K562 (cell line): ENCODE data around the gene SYT8. TPM values are rescaled to one million over a fixed set of nuclear protein-coding genes. Genes with fewer than 3 reads are reported as not detected.

Experiments
- ATAC-seq: fragments of 200-7000 bp; cut with Tn5 transposase; 3 replicates; pipeline ENCODE4 v1.9.1; 2020; ENCODE audit warnings: moderate library complexity
- BruUV-seq: library from RNA; stranded (reverse); fragments of 400-500 nt; replicated peaks from 2 replicates; lab custom pipeline; 2021; lab: Mats Ljungman, UMichigan
- CTCF ChIA-PET: fragments of 300-600 bp; formaldehyde crosslinking; extraction: SDS; loops from one replicate; lab custom pipeline; 2021; ENCODE audit warnings: low intra/inter-chr PET ratio; lab: Yijun Ruan, JAX
- POLR2A ChIA-PET: fragments of 300-600, 350-650 bp; sonication (Branson Sonifier 250); formaldehyde crosslinking; extraction: SDS; loops from one replicate; lab custom pipeline; 2021; ENCODE audit warnings: antibody characterized with exemption, inconsistent platforms; lab: Yijun Ruan, JAX
- DNase-seq, 4 experiments: peaks; one replicate each; pipeline versions ENCODE4 v3.0.0 to v3.0.0-alpha.2; 2011 to 2018; ENCODE audit warnings: low spot score in 3 of 4, mixed read lengths in 3 of 4; ENCODE audit errors: extremely low read depth in 1 of 4
- FAIRE-seq: peaks from 2 replicates; lab custom pipeline; 2011; peaks lifted over from hg19 to GRCh38; lab: Jason Lieb, UNC
- H2AFZ ChIP-seq: 2 replicates; pipeline ENCODE4 v1.6.0; 2011; ENCODE audit warnings: low read depth, low read length, control low read depth, inconsistent platforms
- H3K27ac ChIP-seq: fragments of 200-600 bp; 3 replicates; pipeline ENCODE4 v1.8.0; 2011; ENCODE audit warnings: low read depth, mild to moderate bottlenecking, control low read depth, inconsistent platforms, low read length, moderate library complexity, mixed read lengths; ENCODE audit errors: extremely low read depth
- H3K27me3 ChIP-seq, 2 experiments: fragments of 300-600 bp in 1 of 2; 2 replicates in 1 of 2; 3 replicates in 1 of 2; pipeline versions ENCODE4 v1.6.0 to v1.8.0; 2011; ENCODE audit warnings: inconsistent platforms in 2 of 2, low read length in 2 of 2, mild to moderate bottlenecking in 1 of 2, mixed read lengths in 1 of 2, moderate library complexity in 1 of 2; ENCODE audit not compliant: control insufficient read depth in 2 of 2, insufficient read depth in 2 of 2
- H3K36me3 ChIP-seq: fragments of 300-600 bp; 3 replicates; pipeline ENCODE4 v1.8.0; 2011; ENCODE audit warnings: mild to moderate bottlenecking, low read length, inconsistent platforms; ENCODE audit not compliant: control insufficient read depth, insufficient read depth
- H3K4me1 ChIP-seq, 2 experiments: fragments of 200-600 bp in 1 of 2; replicated peaks in 1 of 2; 2 replicates in 1 of 2; 3 replicates in 1 of 2; pipeline versions ENCODE4 v1.5.1 to v1.8.0; 2011; ENCODE audit warnings: inconsistent platforms in 2 of 2, low read length in 2 of 2, mild to moderate bottlenecking in 1 of 2, mixed read lengths in 1 of 2, moderate library complexity in 1 of 2; ENCODE audit not compliant: control insufficient read depth in 2 of 2, insufficient read depth in 2 of 2
- H3K4me2 ChIP-seq: 2 replicates; pipeline ENCODE4 v1.6.1; 2011; ENCODE audit warnings: low read length, control low read depth, inconsistent platforms, mixed read lengths; ENCODE audit not compliant: insufficient read depth
- H3K4me3 ChIP-seq: fragments of 200-600 bp; sonication (generic), shearing (Covaris generic); 2 replicates; pipeline ENCODE4 v1.5.1; 2016; ENCODE audit warnings: control low read depth, inconsistent platforms
- H3K79me2 ChIP-seq: fragments of 200-600 bp; 3 replicates; pipeline ENCODE4 v1.8.0; 2011; ENCODE audit warnings: low read length, inconsistent platforms; ENCODE audit not compliant: control insufficient read depth, insufficient read depth
- H3K9ac ChIP-seq, 2 experiments: 2 replicates each; pipeline versions ENCODE4 v1.6.0 to v1.6.1; 2011; ENCODE audit warnings: low read depth in 2 of 2, low read length in 2 of 2, control low read depth in 1 of 2, inconsistent platforms in 1 of 2, mild to moderate bottlenecking in 1 of 2, mixed read lengths in 1 of 2; ENCODE audit not compliant: insufficient read depth in 1 of 2
- H3K9me1 ChIP-seq: one replicate; pipeline ENCODE4 v1.6.0; 2011; ENCODE audit warnings: inconsistent platforms, mild to moderate bottlenecking, low read length, moderate library complexity; ENCODE audit not compliant: control insufficient read depth, insufficient read depth
- H3K9me3 ChIP-seq: replicated peaks from 2 replicates; pipeline ENCODE4 v1.5.1; 2011; ENCODE audit warnings: low read depth, low read length, inconsistent platforms; ENCODE audit not compliant: control insufficient read depth, insufficient read depth
- H4K20me1 ChIP-seq: replicated peaks from 2 replicates; pipeline ENCODE4 v1.6.1; 2011; ENCODE audit warnings: low read length, inconsistent platforms, mixed read lengths; ENCODE audit not compliant: control insufficient read depth, insufficient read depth
- CBX2 ChIP-seq: fragments of 200-600 bp; sonication (generic); IDR thresholded peaks from one replicate; pipeline ENCODE4 v1.6.1; 2012; ENCODE audit warnings: mild to moderate bottlenecking, low read length, inconsistent platforms; ENCODE audit not compliant: insufficient read depth, poor library complexity, severe bottlenecking
- EZH2 ChIP-seq: IDR thresholded peaks from 2 replicates; pipeline ENCODE4 v1.6.1; 2012; ENCODE audit warnings: low read depth, mild to moderate bottlenecking, inconsistent platforms, low read length, borderline replicate concordance
- ID3 ChIP-seq, 2 experiments: fragments of 250-450 bp in 1 of 2; fragments of 450-650 bp in 1 of 2; sonication (Bioruptor Pico) in 1 of 2; IDR thresholded peaks; 2 replicates each; pipeline versions ENCODE4 v1.6.1 to v1.8.0; 2016 to 2021; ENCODE audit warnings: mild to moderate bottlenecking in 2 of 2, moderate library complexity in 2 of 2, missing compliant biosample characterization in 1 of 2, missing genetic modification characterization in 1 of 2
- ZKSCAN8 ChIP-seq: fragments of 200-800 bp; sonication (Bioruptor generic); IDR thresholded peaks from 2 replicates; pipeline ENCODE4 v1.6.1; 2016; ENCODE audit warnings: missing genetic modification characterization, missing compliant biosample characterization
- WGBS: fragments of 100-300 bp; shearing (Covaris generic); methylation state at CpG from one replicate; pipeline ENCODE4 v1.1.6; 2016; ENCODE audit warnings: low coverage, mixed read lengths; ENCODE audit not compliant: insufficient coverage; ENCODE audit errors: missing lambda C conversion rate; 5-methylcytosine and 5-hydroxymethylcytosine counted together
- in situ Hi-C: fragments of 300-500 bp; cut with MboI; formaldehyde crosslinking; loops from 4 replicates; pipeline ENCODE4 v1.15.0; 2018; ENCODE audit warnings: inconsistent platforms, mixed read lengths
- intact Hi-C: fragments of 100-400 bp; cut with micrococcal nuclease; formaldehyde crosslinking; loops from 2 replicates; pipeline ENCODE4 v1.14.2; 2022
- polyA plus RNA-seq, 8 experiments: library from polyadenylated mRNA; depleted of rRNA in 4 of 8; stranded (reverse) in 5 of 8; unstranded in 3 of 8; fragments of >200 nt; fragmentation: Nextera tagmentation in 2 of 8; fragmentation: Illumina TruSeq in 1 of 8; extraction: Ambion mirVana in 2 of 8; extraction: Trizol in 1 of 8; gene quantifications; 2 replicates each; pipeline versions ENCODE4 v1.2.1 to v1.2.3, GENCODE V29; 2011 to 2014; ENCODE audit warnings: inconsistent platforms in 1 of 8, missing spikeins in 1 of 8
- total RNA-seq, 7 experiments: library from RNA; depleted of rRNA in 6 of 7; stranded (reverse); fragments of >200 nt in 6 of 7; fragmentation: Illumina TruSeq in 2 of 7; extraction: Trizol in 2 of 7; gene quantifications; 2 replicates each; pipeline versions ENCODE4 v1.2.1 to v1.2.3, GENCODE V29; 2011 to 2021; ENCODE audit warnings: low replicate concordance in 1 of 7

SYT8 gene
- total and polyA plus RNA-seq, 9 of the 15 experiments (the other 6 are each of a cell fraction or from before 2014, with no cell fraction given): not detected

- H3K27ac ChIP-seq: no peak overlapping the region
- BruUV-seq: no TSS peak
These were observed 42.9 kb upstream of the SYT8 start for GRCh38 chr11:1791912-1792311.

GRCh38 chr11:1792461-1792860, 42.3 kb upstream of the SYT8 start:
- CTCF ChIA-PET: interaction anchor here (0.7 kb wide), 1 partner anchor 514 kb away, joined by 6 read pairs; no protein-coding TSS in a partner anchor
- no peak overlapping the region for H3K27ac ChIP-seq
- ATAC-seq (no peak), FAIRE-seq (no peak), DNase-seq (no peak)
- H3K4me2 ChIP-seq: no peak overlapping the region
- no peaks in the 10 kb centered on the region for H3K36me3 ChIP-seq
- no peaks in the 10 kb centered on the region for H3K9me1 ChIP-seq
- 0 out of 2 replicates have a peak, but pooled peaks have one; percentile 79 for TF ChIP-seq EZH2
- no peak for TF ChIP-seq ZKSCAN8 (CRISPR knock-in tag)
- BruUV-seq: no TSS peak
- no peaks in the 10 kb centered on the region for H3K9me3 ChIP-seq
- H3K9ac ChIP-seq: no peak overlapping the region
- intact Hi-C loops: no loop called here
- H3K4me1 ChIP-seq: no peaks in the 10 kb centered on the region
- in situ Hi-C loops: no loop called here
- H3K4me3 ChIP-seq: no peak overlapping the region
- no peak overlapping the region for H2AFZ ChIP-seq
- no peaks in the 10 kb centered on the region for H3K79me2 ChIP-seq
- POLR2A ChIA-PET: interaction anchor here (0.7 kb wide), 1 partner anchor 12 kb away, joined by 4 read pairs; no protein-coding TSS in a partner anchor
- 16% methylated on average over 12 of the region's 12 CpGs for WGBS
- H3K27me3 ChIP-seq: peaks cover 33 to 50% of the 10 kb centered on the region in 2 experiments
- no peaks in the 10 kb centered on the region; the same call in 1 of the 2 replicates for H4K20me1 ChIP-seq

More at GRCh38 chr11:1791912-1792311, 42.9 kb upstream of the SYT8 start:
- Histone ChIP-seq H4K20me1 (no peaks in the 10 kb centered on the region; the same call in 1 of the 2 replicates), H3K36me3 (no peaks in the 10 kb centered on the region), H3K79me2 (no peaks in the 10 kb centered on the region), H3K4me2 (no peak overlapping the region), H3K4me1 (no peaks in the 10 kb centered on the region), H3K4me3 (no peak overlapping the region), H3K9me3 (no peaks in the 10 kb centered on the region), H3K9ac (no peak overlapping the region), H3K9me1 (no peaks in the 10 kb centered on the region), H3K27me3 (peaks cover 31 to 49% of the 10 kb centered on the region in 2 experiments), H2AFZ (no peak overlapping the region)
- in situ Hi-C loops: no loop called here
- CTCF ChIA-PET: no interaction called here
- POLR2A ChIA-PET: interaction anchor here (0.7 kb wide), 1 partner anchor 11 kb away, joined by 4 read pairs; no protein-coding TSS in a partner anchor
- no peak for FAIRE-seq
- WGBS: 3% methylated on average over 6 of the region's 6 CpGs
- no peak for TF ChIP-seq ID3 (CRISPR knock-in tag; IDR thresholded peaks at IDR 0.05)
- TF ChIP-seq ID3 (tag; IDR thresholded peaks at IDR 0.05): no peak
- TF ChIP-seq CBX2: peak; percentile 11
- no peak for DNase-seq
- ATAC-seq: no peak
- intact Hi-C loops: no loop called here
